HPDE6-E6E7 (cell line): ENCODE measurements around the gene FAH.

Experiments
- DNase-seq: peaks from one replicate; pipeline ENCODE4 v3.0.0; 2011; ENCODE audit warnings: missing footprints; ENCODE audit errors: extremely low spot score

The FAH gene

DNA sequence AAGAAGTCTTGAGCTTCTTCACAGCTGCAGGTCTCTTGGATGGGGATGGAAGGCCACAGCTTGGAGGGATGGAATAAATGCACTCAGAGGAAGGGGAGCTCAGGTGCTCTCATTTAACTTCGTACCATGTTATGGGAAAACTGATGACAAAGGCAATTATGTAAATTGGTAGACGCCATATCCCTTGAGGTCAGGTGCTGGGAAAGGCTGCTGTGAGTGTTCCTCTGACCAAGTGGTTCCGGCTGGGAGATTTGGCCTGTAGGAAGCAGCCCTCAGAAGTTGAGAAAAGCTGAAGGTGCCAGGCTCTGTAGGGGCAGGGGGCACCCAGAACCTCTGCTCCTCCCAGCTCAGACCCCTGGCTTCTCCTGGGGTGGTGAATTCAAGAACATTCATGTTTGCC is 47.1 kb downstream of the FAH start:
- no peak for DNase-seq

DNA sequence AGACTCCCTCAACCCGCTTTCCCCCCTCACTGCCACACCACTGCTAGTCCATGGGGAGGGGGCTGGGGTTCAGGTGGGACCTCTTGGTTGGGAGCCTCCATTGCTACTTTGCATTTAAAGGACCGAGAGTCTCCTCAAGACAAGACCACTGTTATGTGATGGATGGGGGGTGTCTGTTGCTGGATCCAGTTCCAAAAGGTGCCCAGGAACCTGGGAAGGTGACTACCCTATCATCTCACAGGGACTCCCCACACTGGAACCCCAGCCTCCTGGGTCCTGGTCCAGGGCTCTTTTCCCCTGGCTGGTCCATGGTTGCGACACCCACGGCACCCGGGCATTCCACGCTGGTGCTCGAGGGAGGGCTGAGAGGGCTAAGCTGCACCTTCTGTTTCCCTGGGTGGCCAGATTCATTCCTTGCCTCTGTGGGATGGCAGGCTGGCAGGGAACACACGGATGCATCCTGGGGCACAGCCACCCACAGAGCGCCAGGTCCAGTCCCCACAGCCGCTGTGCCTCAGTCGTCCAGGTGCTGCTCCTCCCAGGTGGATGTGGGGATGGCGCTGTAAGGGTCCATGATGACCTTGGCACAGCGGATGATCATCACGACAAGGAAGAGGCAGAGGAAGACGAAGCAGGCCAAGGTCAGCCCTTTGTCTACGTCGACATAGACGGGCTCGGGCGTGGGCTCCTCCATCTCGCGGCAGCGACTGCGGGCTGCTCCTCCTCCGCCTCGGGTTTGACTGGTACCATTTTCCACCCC is 48.6 kb downstream of the FAH start:
- no peak for DNase-seq

DNA sequence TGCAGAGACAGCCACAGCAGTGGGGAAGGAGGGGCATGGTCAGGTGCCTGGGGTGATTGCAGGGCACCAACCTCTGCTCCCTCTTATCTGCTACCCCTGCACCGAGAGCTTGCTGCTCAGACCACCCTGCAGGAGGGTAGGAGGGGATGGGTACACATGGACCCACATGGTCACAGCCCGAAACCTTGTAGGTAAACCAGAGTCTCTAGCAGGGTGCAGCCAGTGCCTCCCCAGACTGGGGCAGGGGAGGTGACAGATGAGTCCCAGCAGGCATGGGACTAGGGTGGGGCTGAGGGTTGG is 49.2 kb downstream of the FAH start:
- DNase-seq: no peak

DNA sequence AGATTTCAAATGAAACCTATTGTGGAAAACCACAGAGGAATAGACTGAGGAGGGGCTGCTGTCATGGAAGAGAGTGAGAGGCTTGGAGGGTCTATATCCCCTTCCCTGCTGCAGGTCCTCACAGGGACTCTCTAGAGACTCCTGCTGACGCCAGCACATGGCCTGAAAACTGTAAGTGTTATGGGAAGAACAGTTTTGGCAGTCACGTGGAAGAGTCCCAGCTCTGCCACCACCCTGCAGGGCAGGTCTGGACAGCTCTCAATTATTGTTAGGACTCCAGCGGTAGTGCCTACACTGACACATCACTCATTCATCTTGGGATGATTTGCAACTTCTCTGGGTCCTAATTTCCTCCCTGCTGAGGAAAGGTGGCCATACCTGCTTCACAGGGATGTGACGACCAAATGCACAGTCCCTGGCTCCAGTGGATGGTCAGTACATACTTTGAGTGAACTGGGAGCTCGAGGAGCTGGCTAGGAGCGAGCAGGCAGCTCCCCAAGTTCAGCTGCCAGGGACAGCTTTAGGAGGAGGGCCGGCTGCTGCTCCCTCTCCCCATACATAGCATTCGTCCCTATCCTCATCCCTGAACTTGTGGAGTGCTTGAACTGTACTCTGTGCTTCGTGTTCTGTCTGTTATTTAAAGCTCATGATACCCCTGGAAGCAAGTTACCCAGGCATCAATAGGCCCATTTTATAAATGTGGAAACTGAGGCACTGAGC is 50.0 kb downstream of the FAH start:
- DNase-seq: peak; percentile 91

DNA sequence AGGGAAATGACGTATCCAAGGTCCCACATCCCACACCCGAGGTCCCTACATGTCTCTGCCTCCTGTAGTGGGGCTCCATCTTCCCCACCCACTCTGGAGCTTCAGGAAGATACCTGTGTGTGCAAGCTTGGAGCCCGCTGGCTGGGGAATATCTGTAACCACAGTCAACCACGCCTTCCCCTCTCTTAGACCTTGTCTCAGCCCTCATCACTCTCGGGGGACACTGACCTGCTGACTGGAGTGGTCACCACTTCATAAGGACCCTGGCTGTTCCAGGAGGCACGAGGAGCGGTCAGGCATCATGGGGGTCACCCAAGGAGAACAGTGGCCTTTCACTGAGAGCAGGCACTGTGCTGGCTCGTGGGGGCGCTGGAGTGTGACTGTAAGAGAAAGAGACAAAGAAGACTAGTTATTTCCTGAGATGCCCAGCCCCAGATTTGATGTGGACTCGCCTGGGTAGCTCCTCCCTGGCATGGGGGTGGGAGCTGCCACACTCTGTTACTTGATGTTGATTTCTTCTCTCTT is 50.6 kb downstream of the FAH start:
- no peak for DNase-seq

DNA sequence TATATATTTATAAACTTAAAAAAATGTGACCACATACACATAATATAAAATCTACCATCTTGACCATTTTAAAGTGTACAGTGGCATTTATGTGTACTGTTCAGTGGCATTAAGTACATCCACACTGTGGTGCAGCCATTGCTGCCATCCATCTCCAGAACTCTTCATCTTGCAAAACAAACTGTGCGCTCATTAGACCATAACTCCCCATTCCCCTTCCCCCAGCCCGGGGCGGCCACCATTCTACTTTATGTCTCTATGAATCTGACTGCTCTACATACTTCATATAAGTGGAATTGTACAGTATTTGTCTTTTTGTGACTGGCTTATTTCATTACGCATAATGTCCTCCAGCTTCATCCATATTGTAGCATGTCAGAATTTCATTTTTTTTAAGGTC is 51.4 kb downstream of the FAH start:
- DNase-seq: no peak

DNA sequence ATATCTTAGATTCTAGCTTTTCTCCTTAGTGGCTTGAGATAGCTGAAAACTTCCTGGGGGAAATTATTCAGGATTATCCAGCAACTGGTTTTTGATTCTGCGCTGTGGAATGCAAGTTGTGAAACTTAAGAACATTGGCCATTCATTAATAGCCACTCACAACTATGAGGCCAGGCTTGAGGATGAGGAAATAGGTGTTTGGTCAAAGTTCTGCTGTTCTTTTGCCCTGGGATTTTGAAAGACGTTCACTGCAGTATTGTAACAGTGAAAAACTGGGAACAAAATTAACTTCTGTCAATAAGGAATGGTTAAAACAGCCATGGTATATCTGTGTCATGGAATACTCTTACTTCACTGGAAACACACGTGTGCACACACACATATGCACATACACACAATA is 55.1 kb downstream of the FAH start:
- DNase-seq: no peak

DNA sequence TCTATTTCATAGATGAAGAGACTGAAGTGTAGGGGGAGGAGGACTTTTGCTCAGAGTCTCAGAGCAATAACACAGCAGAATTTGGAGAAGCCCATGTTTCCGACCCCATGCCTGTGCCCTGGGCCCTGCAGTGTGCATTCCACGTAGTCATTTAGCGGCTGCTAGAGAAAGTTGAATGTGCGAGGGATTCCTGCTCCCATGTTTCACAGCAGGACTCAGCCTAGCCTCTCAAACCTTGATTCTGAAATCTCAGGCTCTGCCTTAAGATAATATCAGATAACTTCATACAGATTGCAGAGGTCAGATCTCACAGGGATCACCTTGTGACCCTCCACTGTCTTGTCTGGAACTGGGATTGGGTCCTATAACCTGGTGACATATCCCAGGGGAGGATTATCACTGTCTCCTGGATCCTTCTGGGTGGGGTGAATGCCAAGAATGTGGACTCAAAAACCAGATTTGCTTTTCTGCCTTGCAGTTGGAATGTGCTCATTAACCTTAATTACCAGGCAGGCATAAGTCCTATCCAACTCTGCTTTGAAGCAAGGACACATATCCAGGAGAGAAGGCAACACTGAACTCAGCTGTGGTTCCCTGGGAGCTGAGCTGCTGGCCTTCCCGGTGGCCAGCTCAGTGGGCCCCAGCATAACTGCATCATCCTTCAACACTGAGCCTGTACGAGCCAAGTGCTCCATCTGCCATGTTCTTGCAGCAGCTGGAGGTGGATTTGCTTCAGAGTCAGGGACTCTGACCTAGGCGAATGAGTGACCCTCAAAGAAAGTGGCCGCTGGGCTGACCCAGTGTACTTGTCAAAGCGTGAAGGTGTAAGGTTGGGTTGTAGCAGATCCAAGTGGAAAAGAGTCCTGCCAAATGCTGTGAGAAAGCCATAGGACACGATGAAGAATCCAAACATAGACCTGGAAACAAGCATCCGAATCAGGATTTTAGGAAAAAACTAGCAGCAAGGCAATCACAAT is 56.2 kb downstream of the FAH start:
- DNase-seq: no peak

DNA sequence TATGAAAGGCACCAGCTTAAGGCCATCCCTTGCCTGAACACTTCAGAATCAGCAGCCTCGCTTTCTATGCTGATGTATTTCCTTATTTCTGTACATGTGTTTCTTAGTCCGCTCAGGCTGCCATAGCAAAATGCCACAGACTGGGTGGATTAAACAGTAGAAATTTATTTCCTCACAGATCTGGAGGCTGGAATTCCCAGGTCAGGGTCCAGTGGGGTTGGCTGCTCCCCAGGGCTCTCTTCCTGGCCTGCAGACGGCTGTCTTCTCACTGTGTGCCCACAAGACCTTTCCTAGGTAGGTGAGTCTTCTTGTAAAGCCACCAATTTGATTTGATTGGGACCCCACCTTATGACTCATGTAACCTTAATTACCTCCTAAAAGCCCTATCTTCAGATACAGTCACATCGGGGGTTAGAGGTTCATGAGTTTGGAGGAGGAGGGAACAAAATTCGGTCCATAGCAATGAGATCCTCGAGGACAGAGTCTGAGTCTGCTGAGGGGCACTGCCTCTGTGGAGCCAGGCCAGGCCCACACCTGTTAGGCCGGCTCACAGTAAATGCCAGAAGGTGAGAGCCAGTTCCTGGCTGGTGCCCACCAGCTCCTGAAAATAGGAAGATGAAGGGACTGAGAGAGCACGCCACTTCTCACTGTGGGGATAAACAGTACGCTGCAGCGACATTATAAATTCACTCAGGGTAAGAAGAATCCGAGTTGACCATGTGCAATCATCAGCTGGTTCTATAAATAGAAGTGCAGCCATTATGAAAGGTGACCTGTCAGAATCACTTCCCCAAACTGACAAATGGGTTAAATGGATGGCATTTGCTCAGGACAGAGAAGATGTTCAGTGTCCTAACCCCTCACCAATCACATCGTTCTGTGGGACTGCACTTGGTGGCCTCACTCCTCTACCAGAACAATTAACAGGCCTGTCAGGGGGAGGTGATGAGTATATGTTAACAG is 58.1 kb downstream of the FAH start:
- DNase-seq: no peak

DNA sequence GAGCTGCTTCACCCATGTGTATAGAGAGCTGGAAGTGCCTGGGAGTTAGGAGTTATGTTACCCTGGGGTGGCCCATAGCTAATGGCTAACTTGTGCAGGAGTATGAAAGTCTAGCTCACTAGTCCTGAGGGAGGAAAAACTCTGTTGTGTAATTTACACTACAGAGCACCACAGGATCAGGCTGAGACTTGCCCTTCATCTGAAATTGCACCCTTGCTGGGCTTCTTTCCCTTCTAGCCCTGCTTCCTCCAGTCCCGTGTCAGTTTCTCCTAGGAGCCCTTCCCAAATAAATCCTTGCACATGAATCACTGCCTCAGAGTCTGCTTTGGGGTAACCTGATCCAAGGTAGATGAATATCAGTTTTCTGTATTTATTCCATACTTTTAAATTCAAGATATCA is 59.2 kb downstream of the FAH start:
- DNase-seq: peak; percentile 21

DNA sequence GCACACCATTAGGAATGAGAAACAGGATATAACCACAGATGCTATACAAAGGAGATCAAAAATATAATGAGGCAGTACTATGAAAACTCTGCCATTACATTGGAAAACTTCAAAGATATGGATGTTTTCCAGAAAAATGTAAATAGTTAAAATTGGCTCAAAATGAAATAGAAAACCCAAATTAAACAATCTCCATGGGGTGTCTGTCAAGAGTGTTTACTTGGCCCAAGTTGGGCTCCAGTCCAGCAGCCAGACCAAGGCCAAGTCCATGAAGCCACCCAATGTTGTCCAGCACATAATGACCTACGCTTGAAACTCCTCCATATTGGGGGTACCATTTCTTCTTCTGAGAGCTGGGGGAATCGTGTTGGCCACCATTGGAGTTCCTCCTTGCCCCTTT is 62.1 kb downstream of the FAH start:
- no peak for DNase-seq

DNA sequence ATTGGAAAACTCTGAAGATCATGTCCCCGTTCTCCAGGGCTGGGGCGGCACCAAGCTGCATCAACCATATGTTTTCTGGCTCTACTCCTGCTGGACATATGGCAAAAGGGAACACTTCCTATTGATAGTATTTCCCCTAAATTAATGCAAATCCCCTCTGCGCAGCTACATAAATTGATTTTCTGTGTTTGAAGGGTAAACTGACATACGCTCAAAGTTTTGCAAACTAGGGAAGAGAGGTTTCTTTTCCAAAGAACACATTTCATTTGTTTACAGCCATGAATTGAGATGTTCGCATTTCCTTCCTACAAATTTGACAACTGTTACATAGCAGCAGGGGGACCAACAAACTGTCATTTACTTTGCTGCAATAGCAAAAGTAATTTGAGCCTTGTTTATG is 63.3 kb downstream of the FAH start:
- no peak for DNase-seq

DNA sequence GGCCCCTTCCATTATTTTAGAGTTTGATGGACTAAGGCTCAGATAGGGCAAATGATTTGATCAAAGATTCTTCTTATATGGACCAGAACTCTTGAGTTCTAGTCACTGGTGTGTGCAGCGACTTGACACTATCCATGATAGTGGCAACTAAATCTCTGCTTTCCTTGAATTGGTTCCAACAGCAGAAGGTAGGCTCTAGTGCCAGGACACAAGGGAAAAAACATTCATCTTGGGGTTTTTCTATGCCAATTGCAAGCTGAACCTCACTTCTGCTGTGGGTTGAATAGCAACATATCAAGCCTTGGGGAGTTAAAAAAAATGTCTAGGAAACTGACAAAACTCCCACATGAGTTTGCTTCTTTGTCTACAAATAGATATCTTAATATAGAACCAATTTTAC is 64.1 kb downstream of the FAH start:
- DNase-seq: no peak

DNA sequence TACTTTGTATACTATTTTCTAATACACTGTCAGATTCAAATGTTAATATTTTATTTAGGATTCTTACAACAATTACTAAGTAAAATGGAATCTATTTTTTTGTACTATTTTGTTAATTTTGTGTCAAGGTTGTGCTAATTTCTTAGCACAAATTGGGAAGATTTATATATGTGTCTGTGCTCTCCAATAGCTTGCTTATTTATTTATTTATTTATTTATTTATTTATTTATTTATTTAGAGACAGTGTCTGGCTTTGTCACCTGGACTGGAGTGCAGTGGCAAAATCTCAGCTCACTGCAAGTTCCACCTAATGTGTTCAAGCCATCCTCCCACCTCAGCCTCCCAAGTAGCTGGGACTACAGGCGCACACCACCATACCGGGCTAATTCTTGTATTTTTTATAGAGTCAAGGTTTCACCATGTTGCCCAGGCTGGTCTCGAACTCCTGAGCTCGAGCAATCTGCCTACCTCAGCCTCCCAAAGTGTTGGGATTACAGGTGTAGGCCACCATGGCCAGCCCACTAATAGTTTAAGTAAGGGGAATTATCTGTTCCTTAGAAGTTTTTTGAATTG is 64.6 kb downstream of the FAH start:
- no peak for DNase-seq

DNA sequence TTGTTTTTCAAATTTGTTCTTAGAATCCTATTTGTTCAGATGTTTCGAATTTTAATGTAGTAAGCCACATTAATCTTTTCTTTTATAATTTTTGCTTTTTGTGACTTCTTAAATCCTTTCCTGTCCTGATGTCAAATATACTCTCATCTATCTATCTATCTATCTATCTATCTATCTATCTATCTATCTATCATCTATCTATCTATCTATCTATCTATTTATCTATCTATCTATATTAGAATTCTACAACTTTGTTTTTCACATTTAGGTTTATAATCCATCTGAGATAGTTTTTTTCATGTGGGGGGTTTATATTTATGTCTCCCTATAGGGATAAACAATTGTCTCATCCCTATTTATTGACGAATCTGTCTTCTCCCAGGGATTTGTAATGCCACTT is 67.2 kb downstream of the FAH start:
- no peak for DNase-seq

DNA sequence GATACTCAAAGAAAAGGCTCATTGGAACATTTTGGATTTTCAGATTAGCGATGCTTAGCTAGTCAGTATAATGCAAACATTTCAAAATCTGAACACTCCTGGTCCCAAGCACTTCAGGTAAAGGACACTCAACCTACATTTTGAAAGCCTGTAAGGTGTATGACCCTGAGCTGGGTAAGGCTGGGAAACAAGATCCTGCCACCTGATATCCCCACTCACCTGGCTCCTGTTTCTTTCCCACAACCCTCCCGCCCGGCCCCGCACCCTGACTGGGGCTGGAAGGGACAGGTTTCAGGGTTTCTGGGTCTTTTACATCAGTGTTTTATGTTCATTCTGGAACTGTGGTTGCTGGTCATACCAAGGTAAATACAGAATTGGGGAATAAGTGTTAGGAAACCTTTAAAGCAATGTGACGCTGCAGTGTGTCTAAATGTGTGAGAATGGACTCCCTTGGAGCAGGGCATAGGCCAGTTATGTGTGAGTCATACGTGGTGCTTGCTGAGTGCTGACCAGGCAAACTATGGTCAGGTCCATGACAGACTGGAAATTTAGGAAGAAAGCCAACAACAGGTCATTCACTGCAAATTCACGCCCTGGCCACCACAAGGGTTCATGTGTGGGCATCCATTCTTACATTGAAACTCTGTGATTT is 76.3 kb downstream of the FAH start:
- no peak for DNase-seq

DNA sequence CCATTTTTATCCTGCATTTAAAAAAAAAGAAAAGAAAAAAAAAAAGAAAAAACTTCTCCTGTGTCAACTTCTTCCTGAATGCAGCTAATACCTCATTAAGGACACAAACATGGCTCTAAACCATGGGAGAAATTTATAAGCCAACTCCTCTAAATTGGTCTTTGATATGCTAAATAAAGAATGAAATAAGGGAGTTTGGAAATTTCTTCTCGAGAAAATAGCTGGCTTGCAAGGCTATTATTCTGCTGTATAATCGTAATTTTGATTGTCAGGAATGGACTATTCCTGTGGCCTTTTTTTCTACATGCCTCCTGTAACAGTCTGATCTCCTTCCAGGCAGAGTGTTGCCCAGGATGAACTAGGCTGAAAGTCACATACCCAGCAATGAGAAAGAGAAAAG is 78.6 kb downstream of the FAH start:
- no peak for DNase-seq

DNA sequence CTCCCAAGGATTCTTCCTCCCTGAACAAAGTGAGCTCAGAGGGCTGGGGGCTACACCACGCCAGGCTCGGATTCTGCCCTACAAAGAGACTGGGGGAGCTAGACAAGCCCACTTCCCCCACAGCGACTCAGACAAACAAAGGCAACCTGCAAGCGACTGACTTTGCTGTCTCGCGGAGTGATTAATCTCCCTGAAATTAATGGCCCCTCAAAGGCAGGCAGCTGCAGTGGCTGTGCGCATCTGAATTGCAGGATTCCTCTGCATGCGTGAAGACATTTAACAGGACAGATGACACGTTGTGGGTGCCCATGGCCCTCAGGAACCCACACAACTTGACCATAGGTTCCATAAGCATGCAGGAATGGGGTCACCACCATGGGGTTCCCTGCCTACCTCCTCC is 80.8 kb downstream of the FAH start:
- no peak for DNase-seq

DNA sequence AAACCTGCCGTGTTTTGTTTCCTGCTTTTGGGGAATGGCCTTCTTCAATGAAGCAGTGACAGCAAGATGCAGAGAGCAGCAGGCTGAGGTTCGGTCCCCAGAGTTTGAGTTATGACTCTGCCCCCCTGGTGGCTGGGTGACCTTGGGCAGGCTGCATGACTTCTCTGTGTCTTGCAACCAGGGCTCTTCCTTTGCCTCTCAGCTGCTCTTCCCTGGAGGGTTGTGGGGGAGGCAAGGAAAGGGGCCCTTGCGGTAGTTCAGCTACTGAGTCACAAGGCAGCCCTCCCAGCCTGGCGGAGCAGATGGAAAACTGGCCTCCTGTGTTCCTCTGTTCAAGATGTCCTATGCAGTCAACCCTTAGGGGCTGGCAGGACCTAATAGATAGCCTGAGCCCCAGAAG is 82.1 kb downstream of the FAH start:
- DNase-seq: no peak
